GM12878 (cell line): ENCODE measurements around the gene PHACTR1.

Experiments
- CBX3 ChIP-seq: fragments of 200-600 bp; sonication (generic); IDR thresholded peaks from 2 replicates; pipeline ENCODE4 v1.6.1; 2016; ENCODE audit warnings: low read depth, borderline replicate concordance
- CHD2 ChIP-seq: IDR thresholded peaks from 2 replicates; pipeline ENCODE4 v1.6.1; 2011; ENCODE audit warnings: low read depth, low read length, improper control_type of control experiment, borderline replicate concordance
- EP300 ChIP-seq, 2 experiments: fragments of 150-350 bp in 1 of 2; IDR thresholded peaks; 2 replicates each; pipeline ENCODE4 v1.6.1; 2011 to 2012; ENCODE audit warnings: low read depth in 2 of 2, low read length in 2 of 2, borderline replicate concordance in 1 of 2, improper control_type of control experiment in 1 of 2, inconsistent platforms in 1 of 2; ENCODE audit not compliant: control insufficient read depth in 1 of 2
- ESRRA ChIP-seq: IDR thresholded peaks from 2 replicates; pipeline ENCODE4 v1.6.1; 2012; ENCODE audit warnings: mild to moderate bottlenecking, low read length, improper control_type of control experiment
- FOXK2 ChIP-seq: fragments of 450-650 bp; IDR thresholded peaks from 2 replicates; pipeline ENCODE4 v1.6.1; 2017; ENCODE audit warnings: mild to moderate bottlenecking, moderate library complexity
- GABPA ChIP-seq: IDR thresholded peaks from 2 replicates; pipeline ENCODE4 v1.6.1; 2014; ENCODE audit warnings: antibody characterized with exemption, low read depth, mild to moderate bottlenecking, inconsistent platforms
- POLR2AphosphoS5 ChIP-seq: IDR thresholded peaks from 2 replicates; pipeline ENCODE4 v1.6.1; 2011; ENCODE audit warnings: mild to moderate bottlenecking, low read length, inconsistent platforms
- RCOR1 ChIP-seq: conservative IDR thresholded peaks from 2 replicates; pipeline ENCODE4 v1.6.1; 2012; ENCODE audit warnings: low read depth, low read length, improper control_type of control experiment
- SPI1 ChIP-seq: IDR thresholded peaks from 2 replicates; pipeline ENCODE4 v1.6.1; 2011; ENCODE audit warnings: low read depth, mild to moderate bottlenecking, low read length, moderate library complexity, borderline replicate concordance; ENCODE audit not compliant: insufficient read depth
- SREBF2 ChIP-seq: IDR thresholded peaks from 2 replicates; pipeline ENCODE4 v1.6.1; 2012; ENCODE audit warnings: mild to moderate bottlenecking, low read length
- ZNF687 ChIP-seq: fragments of 450-650 bp; IDR thresholded peaks from 2 replicates; pipeline ENCODE4 v1.6.1; 2017; ENCODE audit warnings: mild to moderate bottlenecking, moderate library complexity
- ZSCAN29 ChIP-seq: fragments of 450-650 bp; IDR thresholded peaks from 2 replicates; pipeline ENCODE4 v1.6.1; 2017; ENCODE audit warnings: mild to moderate bottlenecking, moderate library complexity
- TF ChIP-seq, protein P1 (sequence below), 3 experiments: IDR thresholded peaks in 2 of 3; conservative IDR thresholded peaks in 1 of 3; 2 replicates each; pipeline ENCODE4 v1.5.1; 2011; ENCODE audit warnings: low read depth in 3 of 3, low read length in 3 of 3, mild to moderate bottlenecking in 3 of 3, control low read depth in 2 of 3, moderate library complexity in 2 of 3, inconsistent platforms in 1 of 3, mixed read lengths in 1 of 3; ENCODE audit not compliant: control insufficient read depth in 2 of 3, insufficient read depth in 1 of 3; ENCODE audit errors: extremely low read depth in 1 of 3
- TF ChIP-seq, protein P2 (sequence below): IDR thresholded peaks from 2 replicates; pipeline ENCODE4 v1.6.1; 2012; ENCODE audit warnings: mild to moderate bottlenecking, low read depth, low read length

DNA sequence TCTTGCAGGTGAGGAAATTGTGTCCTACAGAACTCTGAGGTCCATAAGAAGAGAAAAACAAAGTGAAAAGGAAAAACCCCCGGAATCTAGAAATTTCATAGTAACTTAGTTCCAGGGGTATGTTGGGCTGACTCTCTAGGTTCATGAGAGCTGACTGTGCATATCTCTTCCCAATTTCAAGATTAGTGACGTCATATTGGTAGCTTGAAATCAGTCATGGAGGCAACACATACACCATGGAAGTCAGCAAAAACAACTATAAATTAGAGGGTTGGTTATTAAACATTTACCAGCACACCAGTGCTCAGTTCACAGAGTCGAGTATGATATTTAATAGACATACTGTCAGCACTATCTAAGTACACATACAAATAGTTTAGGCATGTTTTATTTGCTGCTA is 49.8 kb downstream of the PHACTR1 start:
- TF ChIP-seq GABPA (no peak), FOXK2 (no peak), POLR2AphosphoS5 (no peak), CBX3 (no peak), RCOR1 (no peak), CHD2 (no peak), ZSCAN29 (no peak), SPI1 (no peak), SREBF2 (no peak), EP300 (IDR thresholded peaks at IDR 0.05; ENCODE audit: borderline replicate concordance in 1 of 2, control insufficient read depth in 1 of 2, low read depth in 2 of 2, low read length in 2 of 2) (no peak), ESRRA (no peak), ZNF687 (no peak)
- TF ChIP-seq, protein P1, sequence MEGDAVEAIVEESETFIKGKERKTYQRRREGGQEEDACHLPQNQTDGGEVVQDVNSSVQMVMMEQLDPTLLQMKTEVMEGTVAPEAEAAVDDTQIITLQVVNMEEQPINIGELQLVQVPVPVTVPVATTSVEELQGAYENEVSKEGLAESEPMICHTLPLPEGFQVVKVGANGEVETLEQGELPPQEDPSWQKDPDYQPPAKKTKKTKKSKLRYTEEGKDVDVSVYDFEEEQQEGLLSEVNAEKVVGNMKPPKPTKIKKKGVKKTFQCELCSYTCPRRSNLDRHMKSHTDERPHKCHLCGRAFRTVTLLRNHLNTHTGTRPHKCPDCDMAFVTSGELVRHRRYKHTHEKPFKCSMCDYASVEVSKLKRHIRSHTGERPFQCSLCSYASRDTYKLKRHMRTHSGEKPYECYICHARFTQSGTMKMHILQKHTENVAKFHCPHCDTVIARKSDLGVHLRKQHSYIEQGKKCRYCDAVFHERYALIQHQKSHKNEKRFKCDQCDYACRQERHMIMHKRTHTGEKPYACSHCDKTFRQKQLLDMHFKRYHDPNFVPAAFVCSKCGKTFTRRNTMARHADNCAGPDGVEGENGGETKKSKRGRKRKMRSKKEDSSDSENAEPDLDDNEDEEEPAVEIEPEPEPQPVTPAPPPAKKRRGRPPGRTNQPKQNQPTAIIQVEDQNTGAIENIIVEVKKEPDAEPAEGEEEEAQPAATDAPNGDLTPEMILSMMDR (IDR thresholded peaks at IDR 0.05 in 2 of 3, conservative IDR thresholded peaks at IDR 0.05 in 1 of 3; ENCODE audit: control insufficient read depth in 2 of 3, extremely low read depth in 1 of 3, insufficient read depth in 1 of 3, low read depth in 3 of 3, low read length in 3 of 3) = no peak
- TF ChIP-seq, protein P2, sequence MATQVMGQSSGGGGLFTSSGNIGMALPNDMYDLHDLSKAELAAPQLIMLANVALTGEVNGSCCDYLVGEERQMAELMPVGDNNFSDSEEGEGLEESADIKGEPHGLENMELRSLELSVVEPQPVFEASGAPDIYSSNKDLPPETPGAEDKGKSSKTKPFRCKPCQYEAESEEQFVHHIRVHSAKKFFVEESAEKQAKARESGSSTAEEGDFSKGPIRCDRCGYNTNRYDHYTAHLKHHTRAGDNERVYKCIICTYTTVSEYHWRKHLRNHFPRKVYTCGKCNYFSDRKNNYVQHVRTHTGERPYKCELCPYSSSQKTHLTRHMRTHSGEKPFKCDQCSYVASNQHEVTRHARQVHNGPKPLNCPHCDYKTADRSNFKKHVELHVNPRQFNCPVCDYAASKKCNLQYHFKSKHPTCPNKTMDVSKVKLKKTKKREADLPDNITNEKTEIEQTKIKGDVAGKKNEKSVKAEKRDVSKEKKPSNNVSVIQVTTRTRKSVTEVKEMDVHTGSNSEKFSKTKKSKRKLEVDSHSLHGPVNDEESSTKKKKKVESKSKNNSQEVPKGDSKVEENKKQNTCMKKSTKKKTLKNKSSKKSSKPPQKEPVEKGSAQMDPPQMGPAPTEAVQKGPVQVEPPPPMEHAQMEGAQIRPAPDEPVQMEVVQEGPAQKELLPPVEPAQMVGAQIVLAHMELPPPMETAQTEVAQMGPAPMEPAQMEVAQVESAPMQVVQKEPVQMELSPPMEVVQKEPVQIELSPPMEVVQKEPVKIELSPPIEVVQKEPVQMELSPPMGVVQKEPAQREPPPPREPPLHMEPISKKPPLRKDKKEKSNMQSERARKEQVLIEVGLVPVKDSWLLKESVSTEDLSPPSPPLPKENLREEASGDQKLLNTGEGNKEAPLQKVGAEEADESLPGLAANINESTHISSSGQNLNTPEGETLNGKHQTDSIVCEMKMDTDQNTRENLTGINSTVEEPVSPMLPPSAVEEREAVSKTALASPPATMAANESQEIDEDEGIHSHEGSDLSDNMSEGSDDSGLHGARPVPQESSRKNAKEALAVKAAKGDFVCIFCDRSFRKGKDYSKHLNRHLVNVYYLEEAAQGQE = no peak
